K562 (cell line): Measurements from ENCODE around the gene BCL10. TPM values are rescaled to one million over a fixed set of nuclear protein-coding genes. Genes with fewer than 3 reads are reported as not detected.

Experiments used
- ATAC-seq: fragments of 200-7000 bp; cut with Tn5 transposase; 3 replicates; pipeline ENCODE4 v1.9.1; 2020; ENCODE audit warnings: moderate library complexity
- BruUV-seq: library from RNA; stranded (reverse); fragments of 400-500 nt; replicated peaks from 2 replicates; lab custom pipeline; 2021; lab: Mats Ljungman, UMichigan
- CTCF ChIA-PET: fragments of 300-600 bp; formaldehyde crosslinking; extraction: SDS; loops from one replicate; lab custom pipeline; 2021; ENCODE audit warnings: low intra/inter-chr PET ratio; lab: Yijun Ruan, JAX
- POLR2A ChIA-PET: fragments of 300-600, 350-650 bp; sonication (Branson Sonifier 250); formaldehyde crosslinking; extraction: SDS; loops from one replicate; lab custom pipeline; 2021; ENCODE audit warnings: antibody characterized with exemption, inconsistent platforms; lab: Yijun Ruan, JAX
- DNase-seq, 4 experiments: peaks; one replicate each; pipeline versions ENCODE4 v3.0.0 to v3.0.0-alpha.2; 2011 to 2018; ENCODE audit warnings: low spot score in 3 of 4, mixed read lengths in 3 of 4; ENCODE audit errors: extremely low read depth in 1 of 4
- FAIRE-seq: peaks from 2 replicates; lab custom pipeline; 2011; peaks lifted over from hg19 to GRCh38; lab: Jason Lieb, UNC
- H2AFZ ChIP-seq: 2 replicates; pipeline ENCODE4 v1.6.0; 2011; ENCODE audit warnings: low read depth, low read length, control low read depth, inconsistent platforms
- H3K27ac ChIP-seq: fragments of 200-600 bp; 3 replicates; pipeline ENCODE4 v1.8.0; 2011; ENCODE audit warnings: low read depth, mild to moderate bottlenecking, control low read depth, inconsistent platforms, low read length, moderate library complexity, mixed read lengths; ENCODE audit errors: extremely low read depth
- H3K27me3 ChIP-seq, 2 experiments: fragments of 300-600 bp in 1 of 2; 2 replicates in 1 of 2; 3 replicates in 1 of 2; pipeline versions ENCODE4 v1.6.0 to v1.8.0; 2011; ENCODE audit warnings: inconsistent platforms in 2 of 2, low read length in 2 of 2, mild to moderate bottlenecking in 1 of 2, mixed read lengths in 1 of 2, moderate library complexity in 1 of 2; ENCODE audit not compliant: control insufficient read depth in 2 of 2, insufficient read depth in 2 of 2
- H3K36me3 ChIP-seq: fragments of 300-600 bp; 3 replicates; pipeline ENCODE4 v1.8.0; 2011; ENCODE audit warnings: mild to moderate bottlenecking, low read length, inconsistent platforms; ENCODE audit not compliant: control insufficient read depth, insufficient read depth
- H3K4me1 ChIP-seq, 2 experiments: fragments of 200-600 bp in 1 of 2; replicated peaks in 1 of 2; 2 replicates in 1 of 2; 3 replicates in 1 of 2; pipeline versions ENCODE4 v1.5.1 to v1.8.0; 2011; ENCODE audit warnings: inconsistent platforms in 2 of 2, low read length in 2 of 2, mild to moderate bottlenecking in 1 of 2, mixed read lengths in 1 of 2, moderate library complexity in 1 of 2; ENCODE audit not compliant: control insufficient read depth in 2 of 2, insufficient read depth in 2 of 2
- H3K4me2 ChIP-seq: 2 replicates; pipeline ENCODE4 v1.6.1; 2011; ENCODE audit warnings: low read length, control low read depth, inconsistent platforms, mixed read lengths; ENCODE audit not compliant: insufficient read depth
- H3K4me3 ChIP-seq: fragments of 200-600 bp; sonication (generic), shearing (Covaris generic); 2 replicates; pipeline ENCODE4 v1.5.1; 2016; ENCODE audit warnings: control low read depth, inconsistent platforms
- H3K79me2 ChIP-seq: fragments of 200-600 bp; 3 replicates; pipeline ENCODE4 v1.8.0; 2011; ENCODE audit warnings: low read length, inconsistent platforms; ENCODE audit not compliant: control insufficient read depth, insufficient read depth
- H3K9ac ChIP-seq, 2 experiments: 2 replicates each; pipeline versions ENCODE4 v1.6.0 to v1.6.1; 2011; ENCODE audit warnings: low read depth in 2 of 2, low read length in 2 of 2, control low read depth in 1 of 2, inconsistent platforms in 1 of 2, mild to moderate bottlenecking in 1 of 2, mixed read lengths in 1 of 2; ENCODE audit not compliant: insufficient read depth in 1 of 2
- H3K9me1 ChIP-seq: one replicate; pipeline ENCODE4 v1.6.0; 2011; ENCODE audit warnings: inconsistent platforms, mild to moderate bottlenecking, low read length, moderate library complexity; ENCODE audit not compliant: control insufficient read depth, insufficient read depth
- H3K9me3 ChIP-seq: replicated peaks from 2 replicates; pipeline ENCODE4 v1.5.1; 2011; ENCODE audit warnings: low read depth, low read length, inconsistent platforms; ENCODE audit not compliant: control insufficient read depth, insufficient read depth
- H4K20me1 ChIP-seq: replicated peaks from 2 replicates; pipeline ENCODE4 v1.6.1; 2011; ENCODE audit warnings: low read length, inconsistent platforms, mixed read lengths; ENCODE audit not compliant: control insufficient read depth, insufficient read depth
- ARID1B ChIP-seq: fragments of 450-650 bp; IDR thresholded peaks from 2 replicates; pipeline ENCODE4 v1.6.1; 2016; ENCODE audit warnings: antibody characterized with exemption, mild to moderate bottlenecking, inconsistent platforms
- CBFA2T2 ChIP-seq: fragments of 450-650 bp; conservative IDR thresholded peaks from 2 replicates; pipeline ENCODE4 v1.6.1; 2017; ENCODE audit warnings: mild to moderate bottlenecking
- CBFA2T3 ChIP-seq: fragments of 450-650 bp; IDR thresholded peaks from 2 replicates; pipeline ENCODE4 v1.6.1; 2017
- DMBX1 ChIP-seq: fragments of 250-450 bp; sonication (Bioruptor Pico); IDR thresholded peaks from 2 replicates; pipeline ENCODE4 v1.8.0; 2022; ENCODE audit warnings: inconsistent platforms, mild to moderate bottlenecking, moderate library complexity, borderline replicate concordance
- FOXJ2 ChIP-seq: fragments of 200-800 bp; sonication (Bioruptor generic); IDR thresholded peaks from 2 replicates; pipeline ENCODE4 v1.6.1; 2016; ENCODE audit warnings: missing genetic modification characterization, missing compliant biosample characterization
- ILK ChIP-seq: fragments of 450-650 bp; IDR thresholded peaks from 2 replicates; pipeline ENCODE4 v1.6.1; 2016; ENCODE audit warnings: missing genetic modification characterization, low read depth, mild to moderate bottlenecking, missing compliant biosample characterization, moderate library complexity, borderline replicate concordance
- TEAD4 ChIP-seq, 2 experiments: sonication (generic) in 1 of 2; formaldehyde crosslinking in 1 of 2; IDR thresholded peaks; 2 replicates each; pipeline versions ENCODE4 v1.6.1 to v1.8.0; 2012 to 2022; ENCODE audit warnings: borderline replicate concordance in 1 of 2, inconsistent platforms in 1 of 2, low read length in 1 of 2, mild to moderate bottlenecking in 1 of 2, missing genetic modification reagents in 1 of 2
- ZBTB8A ChIP-seq: fragments of 450-650 bp; IDR thresholded peaks from 2 replicates; pipeline ENCODE4 v1.6.1; 2018; ENCODE audit warnings: mild to moderate bottlenecking, moderate library complexity; ENCODE audit not compliant: partially characterized antibody
- ZEB2 ChIP-seq: fragments of 450-650 bp; IDR thresholded peaks from 2 replicates; pipeline ENCODE4 v1.6.1; 2016
- WGBS: fragments of 100-300 bp; shearing (Covaris generic); methylation state at CpG from one replicate; pipeline ENCODE4 v1.1.6; 2016; ENCODE audit warnings: low coverage, mixed read lengths; ENCODE audit not compliant: insufficient coverage; ENCODE audit errors: missing lambda C conversion rate; 5-methylcytosine and 5-hydroxymethylcytosine counted together
- in situ Hi-C: fragments of 300-500 bp; cut with MboI; formaldehyde crosslinking; loops from 4 replicates; pipeline ENCODE4 v1.15.0; 2018; ENCODE audit warnings: inconsistent platforms, mixed read lengths
- intact Hi-C: fragments of 100-400 bp; cut with micrococcal nuclease; formaldehyde crosslinking; loops from 2 replicates; pipeline ENCODE4 v1.14.2; 2022
- polyA plus RNA-seq, 8 experiments: library from polyadenylated mRNA; depleted of rRNA in 4 of 8; stranded (reverse) in 5 of 8; unstranded in 3 of 8; fragments of >200 nt; fragmentation: Nextera tagmentation in 2 of 8; fragmentation: Illumina TruSeq in 1 of 8; extraction: Ambion mirVana in 2 of 8; extraction: Trizol in 1 of 8; gene quantifications; 2 replicates each; pipeline versions ENCODE4 v1.2.1 to v1.2.3, GENCODE V29; 2011 to 2014; ENCODE audit warnings: inconsistent platforms in 1 of 8, missing spikeins in 1 of 8
- total RNA-seq, 7 experiments: library from RNA; depleted of rRNA in 6 of 7; stranded (reverse); fragments of >200 nt in 6 of 7; fragmentation: Illumina TruSeq in 2 of 7; extraction: Trizol in 2 of 7; gene quantifications; 2 replicates each; pipeline versions ENCODE4 v1.2.1 to v1.2.3, GENCODE V29; 2011 to 2021; ENCODE audit warnings: low replicate concordance in 1 of 7
- TF ChIP-seq, protein P1 (sequence below): fragments of 250-450 bp; sonication (Bioruptor Pico); IDR thresholded peaks from 2 replicates; pipeline ENCODE4 v1.4.0; 2020

The BCL10 gene
- total and polyA plus RNA-seq, 9 of the 15 experiments (the other 6 are each of a cell fraction or from before 2014, with no cell fraction given) = 8.0 to 19.4 (median 12.3) TPM

DNA sequence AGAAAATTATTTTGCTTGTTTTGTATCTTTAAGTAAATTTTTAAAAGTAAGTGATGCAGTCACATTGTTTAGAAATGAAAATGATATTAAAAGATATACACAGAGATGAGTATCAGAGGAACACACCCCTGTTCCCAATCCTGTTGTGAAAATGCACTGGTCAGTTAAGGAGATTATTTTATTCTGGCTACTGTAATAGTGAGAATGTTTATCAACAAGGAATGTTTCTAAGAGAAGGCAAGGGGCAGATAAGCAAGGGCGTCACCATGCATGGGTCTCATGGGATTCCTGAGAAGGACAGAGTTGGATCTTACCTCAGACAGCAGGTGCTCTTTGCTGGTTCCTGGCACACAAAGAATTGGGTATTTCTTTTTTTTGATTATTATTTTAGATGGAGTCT lies 38.8 kb downstream of the BCL10 start:
- no peak for DNase-seq
- Histone ChIP-seq H3K79me2 (no peaks in the 10 kb centered on the region), H3K9me3 (no peaks in the 10 kb centered on the region)
- TF ChIP-seq DMBX1 (CRISPR knock-in tag) (no peak), ILK (tag) (no peak), ZBTB8A (no peak), ARID1B (peak; percentile 45; the same call in 1 of the 2 replicates), CBFA2T3 (peak; percentile 32; the same call in 1 of the 2 replicates), FOXJ2 (tag) (peak; percentile 93), CBFA2T2 (0 out of 2 replicates have a peak, but pooled peaks have one; percentile 4), ZEB2 (no peak), TEAD4 (IDR thresholded peaks at IDR 0.05; ENCODE audit: low read length) (0 out of 2 replicates have a peak, but pooled peaks have one; percentile 26), TEAD4 (CRISPR knock-in tag; IDR thresholded peaks at IDR 0.05; ENCODE audit: borderline replicate concordance) (no peak)
- TF ChIP-seq, protein P1, sequence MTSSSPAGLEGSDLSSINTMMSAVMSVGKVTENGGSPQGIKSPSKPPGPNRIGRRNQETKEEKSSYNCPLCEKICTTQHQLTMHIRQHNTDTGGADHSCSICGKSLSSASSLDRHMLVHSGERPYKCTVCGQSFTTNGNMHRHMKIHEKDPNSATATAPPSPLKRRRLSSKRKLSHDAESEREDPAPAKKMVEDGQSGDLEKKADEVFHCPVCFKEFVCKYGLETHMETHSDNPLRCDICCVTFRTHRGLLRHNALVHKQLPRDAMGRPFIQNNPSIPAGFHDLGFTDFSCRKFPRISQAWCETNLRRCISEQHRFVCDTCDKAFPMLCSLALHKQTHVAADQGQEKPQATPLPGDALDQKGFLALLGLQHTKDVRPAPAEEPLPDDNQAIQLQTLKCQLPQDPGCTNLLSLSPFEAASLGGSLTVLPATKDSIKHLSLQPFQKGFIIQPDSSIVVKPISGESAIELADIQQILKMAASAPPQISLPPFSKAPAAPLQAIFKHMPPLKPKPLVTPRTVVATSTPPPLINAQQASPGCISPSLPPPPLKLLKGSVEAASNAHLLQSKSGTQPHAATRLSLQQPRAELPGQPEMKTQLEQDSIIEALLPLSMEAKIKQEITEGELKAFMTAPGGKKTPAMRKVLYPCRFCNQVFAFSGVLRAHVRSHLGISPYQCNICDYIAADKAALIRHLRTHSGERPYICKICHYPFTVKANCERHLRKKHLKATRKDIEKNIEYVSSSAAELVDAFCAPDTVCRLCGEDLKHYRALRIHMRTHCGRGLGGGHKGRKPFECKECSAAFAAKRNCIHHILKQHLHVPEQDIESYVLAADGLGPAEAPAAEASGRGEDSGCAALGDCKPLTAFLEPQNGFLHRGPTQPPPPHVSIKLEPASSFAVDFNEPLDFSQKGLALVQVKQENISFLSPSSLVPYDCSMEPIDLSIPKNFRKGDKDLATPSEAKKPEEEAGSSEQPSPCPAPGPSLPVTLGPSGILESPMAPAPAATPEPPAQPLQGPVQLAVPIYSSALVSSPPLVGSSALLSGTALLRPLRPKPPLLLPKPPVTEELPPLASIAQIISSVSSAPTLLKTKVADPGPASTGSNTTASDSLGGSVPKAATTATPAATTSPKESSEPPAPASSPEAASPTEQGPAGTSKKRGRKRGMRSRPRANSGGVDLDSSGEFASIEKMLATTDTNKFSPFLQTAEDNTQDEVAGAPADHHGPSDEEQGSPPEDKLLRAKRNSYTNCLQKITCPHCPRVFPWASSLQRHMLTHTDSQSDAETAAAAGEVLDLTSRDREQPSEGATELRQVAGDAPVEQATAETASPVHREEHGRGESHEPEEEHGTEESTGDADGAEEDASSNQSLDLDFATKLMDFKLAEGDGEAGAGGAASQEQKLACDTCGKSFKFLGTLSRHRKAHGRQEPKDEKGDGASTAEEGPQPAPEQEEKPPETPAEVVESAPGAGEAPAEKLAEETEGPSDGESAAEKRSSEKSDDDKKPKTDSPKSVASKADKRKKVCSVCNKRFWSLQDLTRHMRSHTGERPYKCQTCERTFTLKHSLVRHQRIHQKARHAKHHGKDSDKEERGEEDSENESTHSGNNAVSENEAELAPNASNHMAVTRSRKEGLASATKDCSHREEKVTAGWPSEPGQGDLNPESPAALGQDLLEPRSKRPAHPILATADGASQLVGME (CRISPR knock-in tag) = no peak
- TF ChIP-seq, all 486 proteins: peak for 5
- no peaks in the 10 kb centered on the region for H3K27me3 ChIP-seq
- 14% methylated on average over 1 of the region's 1 CpG for WGBS
- intact Hi-C loops = no loop called here
- H4K20me1 ChIP-seq = no peaks in the 10 kb centered on the region
- FAIRE-seq = no peak
- H3K4me2 ChIP-seq = no peak overlapping the region
- H3K4me1 ChIP-seq = peaks cover 0 to 3% of the 10 kb centered on the region in 2 experiments; a peak in 1 of 5 replicates
- H3K36me3 ChIP-seq = no peaks in the 10 kb centered on the region
- peak; percentile 39; the same call in 1 of the 3 replicates for ATAC-seq
- H3K9me1 ChIP-seq = no peaks in the 10 kb centered on the region
- no peak overlapping the region for H2AFZ ChIP-seq
- ChIA-PET CTCF (no interaction called here), POLR2A (no interaction called here)
- no TSS peak for BruUV-seq
- H3K27ac ChIP-seq = no peak overlapping the region
- in situ Hi-C loops = no loop called here
- no peak overlapping the region for H3K9ac ChIP-seq
- H3K4me3 ChIP-seq = no peak overlapping the region
